ENCODE data around the gene RALGAPB. TPM values are rescaled to one million over a fixed set of nuclear protein-coding genes. Genes with fewer than 3 reads are reported as not detected.
"Not testable (repeated sequence)": the region's sequence is repeated elsewhere in the genome, so short reads cannot be mapped to it uniquely, and the experiment has no call there.

RALGAPB gene
- polyA plus RNA-seq, 12 donors: 17.4 to 27.9 (median 22.1) TPM; not detected in 1

DNA sequence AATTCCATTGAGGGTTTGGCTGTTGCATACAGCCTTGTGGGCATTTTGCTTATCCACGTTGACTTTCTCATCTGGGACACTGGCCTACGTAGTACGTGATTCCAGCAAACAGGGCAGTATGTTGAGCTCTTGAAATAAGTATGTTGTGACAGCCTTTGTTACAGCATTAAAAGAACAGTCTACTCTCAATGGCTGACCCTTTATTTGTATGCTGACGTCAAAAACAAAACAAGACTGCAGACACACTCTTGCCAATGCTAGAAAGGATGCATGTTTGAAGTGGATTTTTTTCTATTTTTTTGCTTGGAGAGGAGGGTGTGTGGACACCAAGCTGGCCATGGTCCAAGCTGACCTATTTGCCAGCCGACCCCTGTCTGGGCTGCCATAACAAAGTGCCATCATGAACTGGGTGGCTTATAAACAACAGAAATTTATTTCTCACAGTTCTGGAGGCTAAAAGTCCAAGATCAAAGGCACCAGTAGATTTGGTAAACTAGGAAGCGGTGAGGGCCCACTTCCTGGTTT is 26.7 kb upstream of the RALGAPB start:
- DNase-seq: peak; percentile 8

DNA sequence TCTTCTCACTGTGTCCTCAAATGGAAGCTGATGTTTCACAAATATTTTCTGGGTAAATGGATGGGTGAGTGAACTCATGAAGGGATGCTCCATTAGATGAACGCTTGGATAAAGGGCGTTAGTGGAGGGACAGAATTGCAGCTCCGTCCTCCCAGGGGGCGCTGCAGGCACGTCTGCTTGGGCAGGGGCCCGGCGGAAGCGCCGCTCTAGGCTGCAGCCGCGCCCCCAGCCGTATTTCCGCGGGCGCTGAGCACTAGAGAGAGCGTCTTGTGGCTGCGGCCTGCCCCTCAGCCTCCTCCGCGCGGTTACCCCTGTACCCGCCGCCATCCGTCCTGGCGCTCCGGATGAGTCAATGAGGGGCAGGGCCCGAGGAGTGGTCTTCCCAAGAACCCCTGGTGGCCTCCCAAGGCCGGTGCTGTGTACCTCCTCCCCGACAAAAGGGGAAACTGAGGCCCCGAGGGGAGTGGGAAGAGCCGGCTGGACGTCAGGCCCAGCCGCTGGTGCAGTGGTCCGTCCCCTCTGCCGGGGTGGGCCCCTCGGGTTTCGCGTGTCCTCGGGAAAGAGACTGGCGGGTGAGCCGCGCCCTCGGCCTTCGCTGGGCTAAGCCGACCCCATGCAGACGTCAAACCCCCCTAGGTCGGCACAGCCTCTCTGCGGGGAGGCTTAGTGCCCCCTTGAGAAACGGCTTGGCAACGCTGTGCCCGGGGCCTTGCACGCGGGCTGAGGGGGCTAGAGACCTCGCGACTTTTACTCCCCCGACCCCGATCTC is 26.0 kb upstream of the RALGAPB start:
- peak; percentile 94 for DNase-seq

DNA sequence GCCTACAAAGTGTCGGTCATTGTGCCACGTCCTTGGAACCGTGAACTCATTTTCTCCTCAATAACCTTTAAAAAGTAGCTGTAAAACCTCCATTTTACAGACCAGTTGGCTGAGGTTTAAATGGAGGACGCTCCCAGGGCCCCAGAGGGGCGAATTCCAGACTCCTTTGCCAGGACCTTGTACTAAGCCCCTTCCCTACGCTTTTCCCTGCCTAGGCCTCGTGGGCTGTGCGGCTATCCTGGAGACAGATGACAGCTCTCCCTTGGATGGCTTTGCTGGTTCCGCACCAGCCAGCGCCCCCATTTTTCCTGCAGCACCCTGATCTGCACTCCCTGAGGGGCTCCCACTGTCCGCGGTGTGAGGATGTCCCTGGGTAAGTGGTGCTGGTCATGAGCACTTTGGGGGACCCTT is 25.4 kb upstream of the RALGAPB start:
- no peak for DNase-seq

DNA sequence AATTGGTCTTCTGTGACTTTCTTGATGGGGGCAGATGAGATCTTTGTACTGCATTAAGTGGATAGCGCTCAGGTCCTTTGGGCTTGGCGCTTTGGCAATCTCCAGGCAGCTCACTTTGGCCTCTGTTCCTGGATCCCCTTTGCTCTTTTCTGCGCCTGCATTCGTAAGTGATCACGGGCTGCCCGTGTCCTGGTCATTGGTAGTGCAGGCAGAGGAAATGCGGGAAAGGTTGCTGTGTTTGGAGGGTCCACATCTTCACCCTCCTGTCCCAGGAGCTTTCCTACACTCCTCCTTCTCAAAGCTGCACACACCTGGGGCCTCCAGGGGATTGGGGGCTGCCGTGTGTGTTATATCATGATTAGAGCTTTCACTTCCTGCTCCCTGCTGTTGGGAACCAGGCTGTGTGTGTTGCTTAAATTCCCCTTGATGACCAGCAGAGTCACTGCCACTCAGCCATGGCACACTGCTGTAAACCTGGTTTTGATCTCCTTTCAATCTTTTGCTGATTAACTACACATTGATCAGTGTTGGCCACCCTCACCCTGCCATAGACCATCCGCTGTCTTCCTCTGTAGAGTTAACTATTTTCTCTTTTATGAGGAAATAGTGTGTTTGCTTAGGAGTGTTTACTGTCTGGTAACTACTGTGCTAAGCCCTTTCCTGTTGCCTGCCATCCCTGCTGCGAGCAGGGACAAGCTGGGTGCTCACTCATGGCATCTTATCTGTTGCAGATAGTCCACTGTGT is 24.5 kb upstream of the RALGAPB start:
- DNase-seq: no peak

DNA sequence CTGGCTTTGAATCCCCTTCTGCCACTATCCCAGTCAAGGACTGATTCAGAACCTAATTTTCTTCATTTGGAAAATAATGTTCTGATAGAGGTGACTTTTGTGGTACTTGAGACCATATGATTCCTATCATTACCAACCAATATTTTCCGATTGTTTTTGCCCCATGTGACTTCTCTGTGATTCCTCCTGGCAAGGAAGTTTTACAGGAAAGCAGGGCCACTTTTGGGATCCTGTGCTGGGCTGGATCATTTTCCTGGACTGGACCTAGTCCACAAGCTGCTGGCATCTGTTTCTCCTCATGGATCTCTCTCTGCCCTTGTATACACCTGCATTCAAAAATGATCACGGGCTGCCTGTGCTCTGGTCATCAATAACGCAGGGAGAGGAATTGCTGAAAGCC is 23.6 kb upstream of the RALGAPB start:
- DNase-seq: no peak

DNA sequence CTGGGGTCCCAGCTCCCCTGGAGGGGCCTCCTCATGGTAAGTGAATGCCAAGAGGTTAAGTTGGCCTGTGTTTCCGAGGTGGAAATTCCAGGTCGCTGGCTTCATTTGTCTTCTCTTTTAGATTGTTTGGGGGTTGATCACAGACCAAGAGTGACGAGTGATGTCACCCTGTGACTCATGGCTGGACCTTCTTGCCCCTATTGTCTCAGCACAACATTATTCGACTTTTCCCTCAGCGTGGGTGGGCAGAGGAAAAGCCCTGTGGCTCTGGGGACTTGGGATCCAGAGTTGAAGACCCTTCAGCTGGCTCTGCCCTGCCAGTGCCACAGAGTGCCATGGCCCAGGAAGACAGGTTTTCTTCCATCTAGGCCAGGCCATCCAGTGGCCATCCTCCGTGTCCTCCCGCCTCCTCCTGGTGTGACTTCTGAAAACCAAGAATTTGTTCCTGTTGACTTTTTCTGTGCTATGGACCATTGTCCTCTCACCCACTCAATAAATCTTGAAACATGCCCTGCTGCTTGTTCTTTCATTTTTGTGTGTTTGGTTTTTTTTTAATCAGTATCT is 22.1 kb upstream of the RALGAPB start:
- no peak for DNase-seq

DNA sequence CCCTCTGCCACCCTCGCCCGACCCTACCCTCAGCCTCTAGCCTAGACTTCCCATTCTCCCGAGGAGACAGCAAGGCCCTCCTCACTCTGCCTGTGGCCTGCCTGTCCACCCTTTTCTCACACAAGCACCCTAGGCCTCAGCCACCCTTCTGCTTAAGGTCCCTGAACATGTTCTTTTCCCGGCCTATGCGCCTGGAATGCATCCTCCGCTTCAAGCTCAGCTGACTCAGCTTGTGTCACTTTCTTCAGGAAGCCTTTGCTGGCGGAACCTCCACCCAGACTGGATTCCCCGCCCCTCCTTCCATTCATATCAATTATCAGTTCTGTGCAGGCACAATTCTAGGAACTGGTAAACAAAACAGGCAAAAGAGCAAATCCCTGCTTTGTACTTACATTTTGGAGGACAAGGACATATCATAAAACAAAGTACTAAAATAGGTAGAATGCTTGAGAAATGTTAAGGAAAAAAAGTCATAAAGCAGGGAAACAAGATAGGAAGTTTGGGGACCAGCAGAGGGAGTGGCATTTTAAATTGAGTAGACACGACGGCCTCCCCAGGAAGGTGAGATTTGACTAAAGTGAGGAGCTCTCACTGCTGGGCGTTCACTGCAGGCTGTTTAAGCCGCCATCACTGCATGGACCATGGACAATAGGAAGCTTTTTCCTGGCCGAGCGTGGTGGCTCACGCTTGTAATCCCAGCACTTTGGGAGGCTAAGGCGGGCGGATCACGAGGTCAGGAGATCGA is 19.6 kb upstream of the RALGAPB start:
- no peak for DNase-seq

DNA sequence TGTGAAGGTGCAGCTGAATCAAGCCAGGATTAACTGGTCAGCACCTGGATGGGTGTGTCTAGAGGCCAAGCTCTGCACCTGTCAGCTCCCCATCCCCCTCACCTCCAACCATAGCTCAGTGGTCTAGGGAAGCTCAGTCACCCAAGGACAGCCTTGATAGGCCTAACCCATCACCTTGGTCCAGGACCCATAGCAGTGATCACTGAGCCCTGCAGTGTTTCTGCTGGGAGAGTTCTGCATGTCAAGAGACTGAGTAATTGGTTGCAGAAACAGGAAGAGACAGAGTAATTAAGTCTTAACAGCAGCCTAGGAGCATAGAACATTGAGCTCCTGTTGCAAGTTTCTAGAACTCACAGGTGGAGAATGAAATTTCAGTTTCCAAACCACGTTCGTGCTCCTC is 18.7 kb upstream of the RALGAPB start:
- no peak for DNase-seq

DNA sequence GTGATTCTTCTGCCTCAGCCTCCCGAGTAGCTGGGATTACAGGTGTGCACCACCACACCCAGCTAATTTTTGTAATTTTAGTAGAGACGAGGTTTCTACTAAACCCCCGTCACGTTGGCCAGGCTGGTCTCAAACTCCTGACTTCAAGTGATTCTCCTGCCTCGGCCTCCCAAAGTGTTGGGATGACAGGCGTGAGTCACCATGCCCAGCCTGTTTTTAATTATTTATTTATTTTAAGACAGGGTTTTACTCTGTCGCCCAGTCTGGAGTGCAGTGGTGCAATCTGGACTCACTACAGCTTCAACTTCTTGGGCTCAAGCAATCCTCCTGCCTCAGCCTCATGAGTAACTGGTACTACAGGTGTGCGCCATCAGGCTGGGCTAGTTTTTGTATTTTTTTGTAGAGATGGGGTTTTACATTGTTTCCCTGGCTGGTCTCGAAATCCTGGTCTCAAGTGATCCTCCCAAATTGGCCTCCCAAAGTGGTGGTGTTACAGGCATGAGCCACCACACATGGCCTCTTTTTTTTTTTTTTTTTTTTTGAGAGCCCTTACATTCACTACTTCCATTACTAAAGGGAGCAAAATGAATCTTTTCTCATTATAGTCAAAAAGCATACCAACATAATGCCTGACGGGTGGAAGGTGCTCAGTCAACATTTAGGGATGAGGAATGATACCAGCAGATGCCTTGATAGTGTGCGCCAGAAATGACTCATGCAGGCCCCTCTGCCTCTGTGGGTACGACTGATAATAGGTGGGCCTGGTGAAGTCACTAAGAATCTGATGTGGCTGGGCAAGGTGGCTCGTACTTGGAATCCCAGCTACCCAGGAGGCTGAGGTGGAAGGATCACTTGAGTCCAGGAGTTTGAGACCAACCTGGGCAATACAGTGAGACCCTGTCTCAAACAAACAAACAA is 17.8 kb upstream of the RALGAPB start:
- DNase-seq: no peak

DNA sequence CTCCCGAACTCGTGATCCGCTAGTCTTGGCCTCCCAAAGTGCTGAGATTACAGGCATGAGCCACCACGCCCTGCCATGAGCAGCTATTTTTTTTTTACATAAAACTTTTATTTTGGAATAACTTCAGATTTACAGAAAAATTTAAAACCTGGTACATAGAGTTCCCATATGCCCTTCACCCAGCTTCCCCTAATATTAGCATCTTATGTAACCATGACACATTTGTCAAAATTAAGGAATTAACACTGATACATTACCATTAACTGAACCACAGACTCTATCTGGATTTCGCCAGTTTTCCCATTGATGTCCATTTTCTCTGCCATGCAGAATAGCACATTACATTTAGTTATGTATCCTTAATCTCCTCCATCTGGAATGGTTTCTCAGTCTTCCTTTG is 14.3 kb upstream of the RALGAPB start:
- DNase-seq: no peak

DNA sequence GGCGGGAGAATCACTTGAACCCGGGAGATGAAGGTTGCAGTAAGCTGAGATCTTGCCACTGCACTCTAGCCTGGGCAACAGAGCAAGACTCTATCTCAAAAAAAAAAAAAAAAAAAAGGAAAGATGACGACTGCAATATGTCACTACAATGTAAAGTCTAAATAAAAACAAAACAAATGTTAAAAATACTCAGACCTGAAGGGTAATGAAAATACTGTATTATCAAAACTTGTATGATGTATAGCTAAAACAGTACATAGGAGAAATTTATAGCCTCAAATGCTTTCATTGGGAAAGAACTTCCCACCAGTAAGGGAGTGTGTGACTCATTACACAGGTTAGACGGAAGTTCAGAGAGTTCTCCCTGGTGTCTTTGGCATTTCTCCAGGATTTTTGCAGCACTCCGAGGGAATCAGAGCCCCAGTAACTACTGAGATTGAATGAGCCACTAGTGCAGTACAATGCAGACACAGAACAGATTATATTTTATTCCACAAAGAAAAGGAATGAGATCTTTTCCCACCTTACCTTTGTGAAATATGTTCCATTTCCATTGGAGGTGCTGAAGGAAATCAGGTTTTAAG is 12.5 kb upstream of the RALGAPB start:
- no peak for DNase-seq

DNA sequence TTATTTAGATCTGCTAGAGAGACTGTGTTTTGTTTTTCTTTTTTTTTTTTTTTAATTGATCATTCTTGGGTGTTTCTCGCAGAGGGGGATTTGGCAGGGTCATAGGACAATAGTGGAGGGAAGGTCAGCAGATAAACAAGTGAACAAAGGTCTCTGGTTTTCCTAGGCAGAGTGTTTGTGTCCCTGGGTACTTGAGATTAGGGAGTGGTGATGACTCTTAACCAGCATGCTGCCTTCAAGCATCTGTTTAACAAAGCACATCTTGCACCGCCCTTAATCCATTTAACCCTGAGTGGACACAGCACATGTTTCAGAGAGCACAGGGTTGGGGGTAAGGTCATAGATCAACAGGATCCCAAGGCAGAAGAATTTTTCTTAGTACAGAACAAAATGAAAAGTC is 12.0 kb upstream of the RALGAPB start:
- DNase-seq: not testable (repeated sequence)

DNA sequence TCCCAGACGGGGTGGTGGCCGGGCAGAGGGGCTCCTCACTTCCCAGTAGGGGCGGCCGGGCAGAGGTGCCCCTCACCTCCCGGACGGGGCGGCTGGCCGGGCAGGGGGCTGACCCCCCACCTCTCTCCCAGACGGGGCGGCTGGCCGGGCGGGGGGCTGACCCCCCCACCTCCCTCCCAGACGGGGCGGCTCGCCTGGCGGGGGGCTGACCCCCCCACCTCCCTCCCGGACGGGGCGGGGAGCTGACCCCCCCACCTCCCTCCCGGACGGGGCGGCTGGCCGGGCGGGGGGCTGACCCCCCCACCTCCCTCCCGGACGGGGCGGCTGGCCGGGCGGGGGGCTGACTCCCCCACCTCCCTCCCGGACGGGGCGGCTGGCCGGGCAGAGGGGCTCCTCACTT is 11.5 kb upstream of the RALGAPB start:
- DNase-seq: not testable (repeated sequence)

DNA sequence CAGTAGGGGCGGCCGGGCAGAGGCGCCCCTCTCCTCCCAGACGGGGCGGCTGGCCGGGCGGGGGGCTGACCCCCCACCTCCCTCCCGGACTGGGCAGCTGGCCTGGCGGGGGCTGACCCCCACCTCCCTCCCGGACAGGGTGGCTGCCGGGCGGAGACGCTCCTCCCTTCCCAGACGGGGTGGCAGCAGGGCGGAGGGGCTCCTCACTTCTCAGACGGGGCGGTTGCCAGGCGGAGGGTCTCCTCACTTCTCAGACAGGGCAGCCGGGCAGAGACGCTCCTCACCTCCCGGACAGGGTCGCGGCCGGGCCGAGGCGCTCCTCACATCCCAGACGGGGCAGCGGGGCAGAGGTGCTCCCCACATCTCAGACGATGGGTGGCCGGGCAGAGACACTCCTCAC is 11.1 kb upstream of the RALGAPB start:
- DNase-seq: not testable (repeated sequence)

DNA sequence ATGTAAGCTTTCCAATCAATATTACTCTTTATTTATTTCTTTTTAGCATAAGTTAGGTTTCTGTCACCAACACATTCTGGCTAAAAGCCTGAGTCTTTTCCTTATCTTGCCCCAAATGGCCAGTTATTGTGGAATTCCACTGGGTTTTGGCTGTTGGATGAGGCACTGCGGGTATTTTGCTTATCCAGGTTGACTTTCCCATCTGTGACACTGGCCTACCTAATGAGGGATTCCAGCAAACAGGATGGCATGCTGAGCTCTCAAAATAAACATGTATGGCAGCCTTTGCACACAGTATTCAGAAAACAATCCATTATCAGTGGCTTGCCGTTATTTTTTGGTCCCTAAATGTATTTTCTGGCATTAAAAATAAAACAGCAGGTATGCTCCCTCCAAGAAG is 6.5 kb upstream of the RALGAPB start:
- no peak for DNase-seq

DNA sequence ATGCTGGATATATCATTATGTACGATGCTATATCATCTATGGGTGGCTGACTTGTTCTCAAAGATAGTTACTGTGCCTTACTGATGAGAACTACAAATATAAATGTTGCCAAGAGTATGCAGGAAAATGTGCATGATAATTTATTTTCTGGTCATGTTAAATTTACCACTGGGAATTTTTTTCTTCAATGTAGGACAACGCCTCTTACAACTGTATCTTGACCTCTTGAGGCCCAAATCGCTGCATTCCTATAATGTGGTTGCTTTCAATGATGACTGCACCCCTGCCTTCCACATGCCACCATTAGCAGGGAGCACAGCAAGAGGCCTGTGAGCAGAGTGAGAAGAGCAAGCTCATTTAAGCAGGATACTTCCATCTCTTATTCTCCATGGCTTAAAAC is 5.7 kb upstream of the RALGAPB start:
- DNase-seq: no peak

DNA sequence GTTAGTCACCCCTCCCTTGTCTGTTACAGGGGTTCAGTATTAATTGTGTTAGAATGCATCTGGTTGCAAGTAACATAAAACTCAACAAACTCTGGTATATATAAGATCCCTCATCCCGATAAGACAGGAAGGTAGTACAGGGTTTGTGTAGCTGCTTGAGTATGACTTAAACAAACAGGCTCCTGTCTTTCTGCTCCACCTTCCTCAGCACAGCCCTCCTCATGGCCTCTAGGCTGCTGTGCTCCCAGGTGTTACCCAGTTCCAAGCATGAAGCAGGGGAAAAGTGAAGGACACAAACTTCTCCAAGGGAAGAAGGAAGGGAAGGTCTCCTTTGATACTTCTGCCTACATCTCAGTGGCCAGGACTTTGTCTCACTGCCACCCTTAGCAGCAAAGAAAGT is 1.4 kb upstream of the RALGAPB start:
- no peak for DNase-seq

DNA sequence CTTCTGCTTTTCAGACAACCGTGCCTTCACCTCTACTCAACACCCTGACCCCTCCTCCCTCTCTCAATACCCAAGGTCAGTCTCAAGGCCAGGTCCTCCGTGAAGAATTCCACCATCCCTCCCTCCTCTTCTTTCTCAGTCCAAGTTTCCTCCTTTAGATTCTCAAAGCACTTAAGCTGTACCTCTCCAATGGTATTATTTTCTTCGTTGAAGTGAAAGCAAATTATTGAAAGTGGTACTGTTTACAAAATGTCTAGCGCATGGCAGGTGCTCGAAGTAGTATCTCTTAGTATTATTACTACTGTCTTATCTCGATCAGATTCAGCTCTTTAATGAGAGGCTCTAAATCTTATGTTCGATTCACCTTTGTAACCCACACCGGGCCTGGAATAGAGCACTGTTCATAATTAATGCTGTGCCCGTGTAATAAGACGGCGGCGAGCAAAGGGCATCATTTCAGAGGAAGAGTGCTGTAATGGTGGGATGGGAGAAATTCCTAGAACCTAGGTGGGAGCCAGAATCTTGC is 593 bp upstream of the RALGAPB start:
- DNase-seq: no peak

DNA sequence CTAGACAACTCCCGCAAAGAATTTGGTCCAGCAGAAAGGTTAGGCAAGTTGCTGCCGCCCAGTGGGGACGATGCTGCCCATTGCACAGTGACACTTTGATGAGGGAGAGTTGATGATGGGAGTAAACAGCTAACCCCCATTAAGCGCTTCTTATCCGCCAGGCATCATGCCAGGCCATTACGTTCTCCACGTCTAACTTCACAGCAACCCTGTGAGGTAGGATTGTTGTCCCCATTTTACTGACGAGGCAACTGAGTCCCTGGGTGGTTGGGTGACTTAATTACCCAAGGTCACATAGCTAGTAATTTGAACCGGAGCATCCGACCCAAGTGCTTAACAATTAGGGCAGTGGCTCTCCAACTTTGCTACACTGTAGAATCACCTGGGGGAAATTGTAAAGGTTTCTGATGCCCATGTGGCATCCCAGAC is 738 bp downstream of the RALGAPB start:
- peak; percentile 16 for DNase-seq

DNA sequence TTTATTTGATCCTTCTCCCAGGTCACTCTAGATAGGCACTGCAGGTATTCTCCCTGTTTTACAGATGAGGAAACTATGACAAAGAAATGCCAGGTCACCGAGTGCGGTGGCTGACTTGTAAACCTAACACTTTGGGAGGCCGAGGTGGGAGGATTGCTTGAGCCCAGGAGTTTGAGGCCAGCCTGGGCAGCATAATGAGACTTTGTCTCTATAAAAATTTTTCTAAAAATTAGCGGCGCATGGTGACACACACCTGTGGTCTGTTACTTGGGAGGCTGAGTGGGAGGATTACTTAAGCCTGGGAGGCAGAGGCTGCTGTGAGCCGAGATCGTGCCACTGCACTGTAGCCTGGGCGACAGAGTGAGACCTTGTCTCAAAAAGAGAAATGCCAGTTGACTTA is 5.1 kb downstream of the RALGAPB start:
- DNase-seq: no peak
